ENCODE measurements around the gene NTN1.

The NTN1 gene

DNA sequence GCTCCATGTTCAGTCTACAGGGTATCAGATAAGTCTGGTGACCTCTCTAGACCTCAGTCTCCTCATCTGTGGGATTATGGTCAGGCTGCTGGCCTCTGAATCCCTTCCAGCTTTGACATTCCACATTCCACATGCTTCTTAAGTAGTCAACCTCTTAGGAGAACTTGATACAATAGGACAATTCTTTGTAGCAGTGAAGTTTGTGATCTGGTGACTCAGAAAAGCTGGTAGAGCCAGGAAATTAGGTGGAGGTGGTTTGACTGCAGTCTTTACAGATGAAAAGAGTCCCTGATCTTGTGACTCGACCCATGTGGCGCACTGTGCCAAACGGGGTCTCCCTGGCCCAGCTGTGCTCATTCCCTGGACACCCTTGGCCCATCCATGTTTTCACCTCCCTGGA is 147.8 kb downstream of the NTN1 start:
- no peak for FAIRE-seq

DNA sequence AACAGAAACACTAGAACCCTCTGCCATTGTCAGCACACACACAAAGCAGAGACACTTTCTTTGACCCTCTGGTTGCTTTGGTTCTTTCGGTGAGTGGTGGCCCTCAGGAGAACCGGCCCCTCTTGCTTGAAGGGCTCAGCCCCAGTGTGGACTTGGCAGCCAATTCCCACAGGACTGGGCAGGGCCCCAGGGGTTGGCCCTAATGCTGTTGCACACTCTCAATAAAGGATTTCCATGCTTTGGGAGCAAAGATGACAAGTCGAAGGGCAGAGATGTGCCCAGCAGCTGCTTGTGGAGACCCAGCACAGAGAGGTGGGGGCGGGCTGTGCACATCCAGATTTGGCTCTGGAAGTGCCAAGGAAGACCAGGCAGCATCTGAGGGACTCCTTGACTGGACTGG is 149.0 kb downstream of the NTN1 start:
- FAIRE-seq: no peak

- no peak for FAIRE-seq
These were observed 149.5 kb downstream of the NTN1 start for GRCh38 chr17:9170853-9171252.

GRCh38 chr17:9173386-9173983 is 152.2 kb downstream of the NTN1 start:
- no peak for FAIRE-seq

DNA sequence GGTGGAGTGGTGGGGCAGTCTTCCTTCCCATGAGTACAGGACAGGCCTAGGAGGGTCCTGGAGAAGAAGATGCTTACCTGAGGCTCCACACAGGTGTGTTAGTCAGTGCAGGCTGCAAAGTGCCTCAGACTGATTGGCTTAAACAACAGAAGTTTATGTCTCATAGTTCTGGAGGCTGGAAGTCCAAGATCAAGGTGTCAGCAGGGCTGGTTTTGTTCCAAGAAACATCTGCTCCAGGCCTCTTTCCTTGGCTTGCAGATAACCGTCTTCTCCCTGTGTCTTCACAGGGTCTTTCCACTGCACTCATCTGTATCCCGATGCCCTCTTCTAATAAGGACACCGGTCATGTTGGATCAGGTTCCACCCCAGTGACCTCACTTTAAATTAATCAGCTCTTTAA is 153.0 kb downstream of the NTN1 start:
- FAIRE-seq: no peak

DNA sequence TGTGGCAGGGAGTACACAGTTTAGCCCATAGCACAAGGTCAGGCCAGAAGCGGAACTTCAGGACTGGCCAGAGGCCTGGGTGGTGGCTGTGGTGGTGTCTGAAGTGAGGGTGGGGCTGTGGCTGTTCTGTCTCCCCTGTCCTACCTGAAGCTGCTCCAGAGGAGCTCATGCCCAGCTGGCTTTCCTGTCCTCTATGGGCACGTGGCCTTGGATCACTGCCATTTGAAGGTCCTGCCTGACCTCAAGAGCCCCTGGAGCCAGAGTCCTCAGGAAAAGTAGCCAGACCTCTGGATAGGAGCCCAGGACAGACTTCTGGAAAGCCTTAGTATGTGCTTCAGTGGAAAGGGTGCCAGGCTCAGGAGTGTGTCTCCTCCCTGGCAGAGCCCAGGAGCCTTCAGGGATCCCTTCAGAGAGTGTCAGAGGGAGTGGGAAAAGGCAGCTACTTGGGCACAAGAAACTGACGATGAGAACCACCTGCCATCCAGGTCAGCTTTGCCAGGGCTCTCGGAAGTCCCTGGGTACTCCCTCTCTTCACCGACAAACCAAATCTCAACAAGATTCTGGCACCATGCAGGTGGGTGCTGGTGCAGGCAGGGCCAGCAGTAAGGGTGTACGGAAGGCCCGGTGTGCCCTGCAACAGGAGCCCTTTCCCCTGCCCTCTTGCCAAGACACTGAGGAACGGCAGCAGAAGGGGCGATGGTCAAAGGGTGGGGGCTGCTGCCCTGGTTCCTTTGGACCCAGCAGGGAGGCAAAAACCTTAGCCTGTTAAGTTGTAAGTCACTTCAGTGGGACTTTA is 153.7 kb downstream of the NTN1 start:
- no peak for FAIRE-seq

DNA sequence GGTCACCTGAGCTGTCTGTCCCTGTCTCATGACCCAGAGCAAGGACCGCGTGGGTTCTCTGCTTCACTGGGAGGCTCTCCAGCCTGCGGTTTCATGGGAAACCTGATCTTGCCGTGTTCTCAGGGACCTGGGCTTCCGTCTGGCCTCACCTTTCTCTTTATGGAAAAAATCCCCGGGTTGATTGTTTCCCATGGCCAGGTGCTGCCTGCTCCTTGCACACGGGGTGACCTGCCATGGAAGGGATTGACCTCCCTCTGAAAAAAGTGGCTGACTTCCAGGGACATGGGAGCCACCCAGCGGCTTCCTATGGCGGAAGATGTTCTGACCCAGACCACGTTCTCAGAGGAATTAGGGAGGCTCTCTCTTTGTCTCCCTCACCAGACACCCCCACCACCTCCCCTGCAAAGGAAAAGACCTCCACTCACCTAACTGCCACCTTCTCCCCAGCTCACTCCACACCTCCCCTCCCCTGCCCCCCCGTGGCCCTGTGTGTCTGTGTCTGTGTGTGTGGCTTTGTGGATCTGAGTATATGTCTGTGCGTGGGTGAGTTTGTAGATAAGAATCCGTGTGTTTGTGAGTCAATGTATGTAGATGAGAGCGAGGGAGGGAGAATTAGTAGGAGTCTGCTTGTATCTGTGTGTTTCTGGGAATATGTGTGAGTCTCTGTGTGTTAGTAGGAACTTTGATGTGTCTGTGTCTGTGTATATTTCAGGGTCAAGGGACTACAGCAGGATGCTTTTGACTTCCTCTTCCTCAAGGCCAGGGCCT is 154.6 kb downstream of the NTN1 start:
- FAIRE-seq: no peak

DNA sequence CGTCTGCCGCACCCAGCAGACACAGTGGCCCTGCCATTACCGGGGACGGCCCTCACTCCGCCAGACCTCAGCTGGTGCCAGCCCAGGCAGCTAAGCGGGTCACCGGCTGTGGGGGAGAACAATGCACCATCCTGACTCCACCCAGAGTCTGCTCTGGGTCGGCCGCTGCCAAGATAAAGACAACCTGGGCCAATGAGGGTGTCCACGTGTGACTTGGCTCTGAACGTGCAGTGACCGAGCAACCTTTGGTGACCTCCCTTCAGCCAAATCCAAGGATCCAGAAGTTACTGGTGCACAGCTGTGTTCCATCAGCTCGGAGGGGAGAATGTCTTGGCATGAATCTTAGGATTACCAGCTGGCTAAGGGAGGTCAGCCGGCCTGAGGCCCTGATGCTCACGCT is 155.9 kb downstream of the NTN1 start:
- FAIRE-seq: no peak

DNA sequence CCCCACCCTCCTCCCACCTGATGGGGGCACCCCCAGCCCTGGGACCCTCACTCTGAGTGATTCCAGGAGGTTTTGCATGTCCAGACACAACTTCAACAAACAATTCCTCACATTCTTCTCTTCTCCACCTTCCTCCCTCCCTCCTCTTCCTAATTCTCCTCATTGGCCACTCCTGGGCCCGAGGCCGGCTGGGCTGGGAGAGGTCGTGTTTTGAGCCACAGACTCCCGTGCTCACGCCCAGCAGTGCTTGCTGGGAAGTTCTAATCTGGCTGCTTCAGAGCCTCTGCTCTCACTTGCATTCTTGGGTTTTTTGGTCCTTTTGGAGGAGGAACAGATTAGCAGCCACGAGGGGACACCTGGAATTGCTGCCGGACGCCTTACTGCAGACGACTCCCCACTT is 157.0 kb downstream of the NTN1 start:
- FAIRE-seq: no peak

GRCh38 chr17:9179602-9180001 is 158.3 kb downstream of the NTN1 start:
- no peak for FAIRE-seq

DNA sequence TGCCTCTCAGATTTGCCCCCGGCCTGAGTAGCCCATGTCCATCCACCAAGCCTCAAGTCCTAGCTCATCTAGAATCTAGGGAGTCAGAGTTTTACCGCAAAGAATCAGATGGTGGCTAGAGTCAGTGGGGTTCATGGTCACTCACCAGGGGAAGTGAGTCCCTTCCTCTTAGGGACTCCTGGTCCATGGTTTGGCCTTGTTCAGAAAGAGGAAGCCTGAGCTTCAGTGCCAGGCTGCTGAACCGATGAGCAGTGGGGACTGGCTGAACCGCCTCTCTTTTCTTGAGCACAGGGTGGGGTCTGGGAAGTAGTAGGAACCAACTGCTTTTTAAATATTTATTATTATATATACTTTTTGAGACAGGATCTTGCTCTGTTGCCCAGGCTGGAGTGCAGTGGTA is 160.3 kb downstream of the NTN1 start:
- FAIRE-seq: no peak

- FAIRE-seq: no peak
These were observed 162.0 kb downstream of the NTN1 start for GRCh38 chr17:9183306-9183705.

DNA sequence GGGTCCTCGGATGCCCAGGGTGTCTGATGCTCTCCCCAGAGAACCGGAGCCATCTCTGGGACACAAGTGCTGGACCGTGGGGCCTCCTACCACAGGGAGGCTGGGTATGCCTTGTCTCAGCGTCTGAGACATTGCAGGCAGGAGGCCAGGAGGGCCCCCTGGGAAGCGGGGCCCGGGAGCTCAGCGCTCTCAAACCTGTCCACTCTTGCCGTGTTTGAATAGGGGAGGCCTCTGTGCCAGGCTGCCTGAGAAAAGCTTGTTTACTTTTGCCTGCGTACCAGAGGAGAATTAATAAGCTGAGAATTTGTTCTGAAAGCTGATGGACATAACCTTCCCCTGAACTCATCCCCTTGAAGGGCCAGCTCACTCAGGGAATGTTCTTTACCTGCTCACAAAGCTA is 163.8 kb downstream of the NTN1 start:
- FAIRE-seq: no peak

DNA sequence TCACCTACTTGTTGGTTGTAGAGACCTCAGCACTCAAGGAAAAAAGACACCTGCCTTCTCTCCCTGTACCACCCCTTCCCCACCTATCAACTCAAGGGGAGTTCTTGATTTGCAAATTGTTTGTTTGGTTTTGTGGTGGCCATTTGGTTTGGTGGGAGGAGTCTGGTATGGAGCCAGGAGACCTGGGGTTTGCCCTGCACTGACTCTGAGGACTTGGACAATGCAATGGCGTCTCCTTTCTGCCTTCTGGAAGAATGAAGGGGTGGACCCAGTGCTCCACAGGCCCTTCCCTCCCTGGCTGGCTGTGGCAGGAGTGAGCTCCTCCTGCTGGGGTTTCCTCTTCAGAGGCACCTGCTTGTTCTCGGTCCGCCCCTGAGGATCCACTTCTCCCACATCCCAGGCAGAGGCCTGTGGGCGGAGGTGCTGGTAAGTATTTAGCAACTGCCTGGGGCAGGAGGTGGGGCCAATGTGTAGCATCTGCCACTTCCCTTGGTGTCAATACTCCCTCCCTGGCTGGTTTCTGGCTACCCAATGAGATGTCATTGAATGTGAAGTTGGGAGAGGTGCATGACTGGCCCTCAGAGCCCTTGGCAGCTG is 164.5 kb downstream of the NTN1 start:
- FAIRE-seq: no peak

- FAIRE-seq: no peak
These were observed 166.5 kb downstream of the NTN1 start for GRCh38 chr17:9187828-9188227.

DNA sequence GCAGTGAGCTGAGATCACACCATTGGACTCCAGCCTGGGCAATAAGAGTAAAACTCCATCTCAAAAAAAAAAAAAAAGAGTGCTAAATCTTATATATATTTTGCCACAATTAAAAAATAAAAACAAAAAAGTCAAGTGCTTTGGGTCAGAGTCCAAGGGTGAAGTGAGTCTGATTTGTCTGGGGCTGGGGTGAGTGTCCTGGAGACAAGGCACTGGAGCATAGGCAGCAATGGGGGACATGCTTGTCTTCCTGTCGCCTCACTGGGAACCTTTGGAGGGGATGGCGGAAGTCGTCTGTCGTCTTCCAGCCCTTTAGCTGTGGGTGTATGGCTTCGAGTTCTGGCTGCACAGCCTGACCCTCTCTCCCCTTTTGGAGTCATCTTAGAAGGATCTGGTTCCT is 167.1 kb downstream of the NTN1 start:
- no peak for FAIRE-seq

DNA sequence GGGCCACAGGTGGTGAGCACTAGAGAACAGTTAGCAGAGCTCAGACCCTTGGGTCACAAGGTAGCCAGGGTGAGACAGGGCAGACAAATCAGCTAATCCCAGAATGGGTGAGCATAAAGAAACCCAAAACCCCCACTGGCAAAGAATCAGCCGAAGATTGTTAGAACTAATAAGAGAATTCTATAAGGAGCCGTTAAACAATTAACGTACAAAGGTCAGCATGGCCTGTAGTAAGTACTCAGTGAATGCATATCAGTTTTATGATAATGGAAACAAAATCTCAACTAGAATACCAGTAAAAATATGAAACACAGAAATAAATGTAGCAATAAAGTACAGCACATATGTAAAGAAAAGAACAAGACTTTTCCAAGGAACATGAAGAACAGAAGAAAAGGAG is 168.6 kb downstream of the NTN1 start:
- FAIRE-seq: no peak

DNA sequence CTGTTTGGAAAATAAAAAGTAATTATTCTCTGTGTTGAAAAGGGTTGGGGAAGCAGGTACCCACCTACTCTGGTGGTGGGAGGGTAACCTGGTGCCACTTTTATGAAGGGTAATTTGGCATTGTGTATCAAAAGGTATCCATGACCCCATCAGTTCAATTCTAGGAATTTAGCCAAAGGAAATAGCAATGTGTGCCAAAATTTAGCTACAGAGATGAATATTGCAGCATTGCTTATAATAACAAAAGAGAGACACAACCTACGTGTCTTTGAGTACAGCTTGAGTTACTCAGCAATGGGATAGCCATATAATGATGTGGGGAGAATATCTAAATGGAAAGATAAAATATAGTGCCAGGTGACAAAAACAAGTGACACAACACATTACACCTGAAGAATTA is 170.7 kb downstream of the NTN1 start:
- no peak for FAIRE-seq

GRCh38 chr17:9195411-9195810 is 174.1 kb downstream of the NTN1 start:
- FAIRE-seq: no peak

- FAIRE-seq: no peak
These were observed 174.8 kb downstream of the NTN1 start for GRCh38 chr17:9195961-9196670.

DNA sequence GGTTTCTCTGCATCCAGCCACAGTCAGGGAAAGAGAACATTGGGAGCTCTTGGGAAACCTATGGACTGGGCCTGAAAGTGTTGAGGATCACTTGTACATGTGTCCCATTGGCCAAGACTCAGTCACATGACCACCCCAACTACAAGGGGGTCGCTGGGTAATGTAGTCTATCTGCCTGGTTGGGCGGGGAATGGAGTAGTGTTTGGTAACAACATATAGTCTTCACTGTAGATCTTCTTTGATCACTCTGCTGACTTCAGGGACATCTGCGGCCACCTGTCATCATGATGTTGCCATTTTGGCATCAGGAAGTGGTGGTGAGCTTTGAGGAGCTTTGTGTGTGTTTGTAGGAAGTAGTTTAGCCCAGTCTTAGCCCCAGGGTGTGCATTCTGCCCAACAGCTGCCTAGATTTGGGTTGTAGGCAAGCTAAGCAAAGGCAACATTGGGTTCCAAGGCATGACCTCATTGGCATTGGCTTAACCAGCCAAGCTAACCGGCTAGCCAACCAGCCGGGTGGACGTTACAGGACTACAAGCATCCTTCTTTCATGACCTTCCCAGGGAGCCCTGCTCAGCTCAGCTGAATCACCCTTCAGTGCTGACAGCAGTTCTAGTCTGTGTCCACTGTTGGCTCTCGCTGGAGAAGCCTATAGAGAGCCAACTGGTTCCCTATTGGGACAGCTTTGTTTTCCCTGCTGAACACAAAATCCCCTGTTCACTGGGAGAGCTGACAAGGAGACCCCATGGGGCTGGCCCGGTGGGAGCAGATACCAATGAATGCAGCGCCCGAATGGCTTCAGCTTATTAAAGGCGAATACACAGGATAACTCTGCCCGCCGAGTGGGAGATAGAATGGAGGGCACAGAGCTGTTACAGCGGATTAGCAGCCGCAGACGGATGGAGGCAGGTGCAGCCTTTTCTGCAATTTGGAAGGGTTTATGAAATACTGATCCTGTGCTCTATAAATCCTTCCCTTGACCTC is 178.6 kb downstream of the NTN1 start:
- FAIRE-seq: no peak

Data from colon (tissue), 2 donors.